ENCODE data around the gene PROSER1.
A peak's percentile ranks its signal among the peaks of the same experiment; 100 is the strongest.
"Not testable (repeated sequence)": the region's sequence is repeated elsewhere in the genome, so short reads cannot be mapped to it uniquely, and the experiment has no call there.

Gene PROSER1

DNA sequence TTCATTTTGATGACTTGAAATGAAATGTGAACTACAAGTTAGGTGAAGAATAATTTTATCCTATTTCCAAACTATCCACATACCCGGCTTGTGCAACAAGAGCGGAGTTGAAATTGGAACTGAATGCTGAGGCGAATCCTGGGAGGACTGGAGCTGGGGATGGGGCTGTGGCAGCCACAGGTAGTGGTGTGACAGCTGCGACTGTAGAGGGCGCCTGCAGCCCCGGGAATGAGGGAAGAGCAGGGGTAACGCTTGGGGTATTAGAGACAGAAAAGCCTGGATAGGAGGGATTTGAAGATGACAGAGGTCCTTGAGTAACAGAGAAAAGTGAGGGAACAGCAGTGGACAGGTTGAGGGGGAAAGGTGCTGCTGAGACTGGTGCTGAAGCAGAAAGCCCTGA is 25.3 kb downstream of the PROSER1 start:
- peak; percentile 7 for DNase-seq (ENCODE audit: low read depth)
- TF ChIP-seq, protein P1, sequence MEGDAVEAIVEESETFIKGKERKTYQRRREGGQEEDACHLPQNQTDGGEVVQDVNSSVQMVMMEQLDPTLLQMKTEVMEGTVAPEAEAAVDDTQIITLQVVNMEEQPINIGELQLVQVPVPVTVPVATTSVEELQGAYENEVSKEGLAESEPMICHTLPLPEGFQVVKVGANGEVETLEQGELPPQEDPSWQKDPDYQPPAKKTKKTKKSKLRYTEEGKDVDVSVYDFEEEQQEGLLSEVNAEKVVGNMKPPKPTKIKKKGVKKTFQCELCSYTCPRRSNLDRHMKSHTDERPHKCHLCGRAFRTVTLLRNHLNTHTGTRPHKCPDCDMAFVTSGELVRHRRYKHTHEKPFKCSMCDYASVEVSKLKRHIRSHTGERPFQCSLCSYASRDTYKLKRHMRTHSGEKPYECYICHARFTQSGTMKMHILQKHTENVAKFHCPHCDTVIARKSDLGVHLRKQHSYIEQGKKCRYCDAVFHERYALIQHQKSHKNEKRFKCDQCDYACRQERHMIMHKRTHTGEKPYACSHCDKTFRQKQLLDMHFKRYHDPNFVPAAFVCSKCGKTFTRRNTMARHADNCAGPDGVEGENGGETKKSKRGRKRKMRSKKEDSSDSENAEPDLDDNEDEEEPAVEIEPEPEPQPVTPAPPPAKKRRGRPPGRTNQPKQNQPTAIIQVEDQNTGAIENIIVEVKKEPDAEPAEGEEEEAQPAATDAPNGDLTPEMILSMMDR (IDR thresholded peaks at IDR 0.05; ENCODE audit: low read depth, low read length), result peak; percentile 21
- TF ChIP-seq MYC (IDR thresholded peaks at IDR 0.05; ENCODE audit: low read depth, low read length) (no peak), POLR2A (IDR thresholded peaks at IDR 0.05; ENCODE audit: extremely low read depth, insufficient read length) (no peak)
- TF ChIP-seq, protein P2, sequence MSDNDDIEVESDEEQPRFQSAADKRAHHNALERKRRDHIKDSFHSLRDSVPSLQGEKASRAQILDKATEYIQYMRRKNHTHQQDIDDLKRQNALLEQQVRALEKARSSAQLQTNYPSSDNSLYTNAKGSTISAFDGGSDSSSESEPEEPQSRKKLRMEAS (IDR thresholded peaks at IDR 0.05; ENCODE audit: low read depth, low read length), result no peak

DNA sequence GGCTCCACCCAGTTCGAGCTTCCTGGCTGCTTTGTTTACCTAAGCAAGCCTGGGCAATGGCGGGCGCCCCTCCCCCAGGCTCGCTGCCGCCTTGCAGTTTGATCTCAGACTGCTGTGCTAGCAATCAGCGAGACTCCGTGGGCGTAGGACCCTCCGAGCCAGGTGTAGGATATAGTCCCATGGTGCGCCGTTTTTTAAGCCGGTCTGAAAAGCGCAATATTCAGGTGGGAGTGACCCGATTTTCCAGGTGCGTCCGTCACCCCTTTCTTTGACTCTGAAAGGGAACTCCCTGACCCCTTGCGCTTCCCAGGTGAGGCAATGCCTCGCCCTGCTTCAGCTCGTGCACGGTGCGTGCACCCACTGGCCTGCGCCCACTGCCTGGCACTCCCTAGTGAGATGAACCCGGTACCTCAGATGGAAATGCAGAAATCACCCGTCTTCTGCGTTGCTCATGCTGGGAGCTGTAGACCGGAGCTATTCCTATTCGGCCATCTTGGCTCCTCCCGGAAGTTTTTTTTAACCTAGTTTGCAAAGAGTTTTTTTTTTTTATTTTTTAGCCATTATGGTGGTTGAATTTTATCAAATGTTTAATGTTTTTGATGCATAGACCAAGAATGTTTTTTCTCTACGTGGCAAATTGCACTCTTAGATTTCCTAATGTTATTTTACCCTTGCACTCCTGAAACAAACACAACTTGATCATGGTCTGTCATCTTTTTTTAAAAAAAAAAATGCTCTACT is 31.3 kb downstream of the PROSER1 start:
- DNase-seq (ENCODE audit: low read depth); H3K4me3 ChIP-seq (ENCODE audit: low read depth, low read length): not testable (repeated sequence)

More for the DNA sequence above, 25.3 kb downstream of the PROSER1 start:
- no peak overlapping the region for H3K4me3 ChIP-seq (ENCODE audit: low read depth, low read length)

DNA sequence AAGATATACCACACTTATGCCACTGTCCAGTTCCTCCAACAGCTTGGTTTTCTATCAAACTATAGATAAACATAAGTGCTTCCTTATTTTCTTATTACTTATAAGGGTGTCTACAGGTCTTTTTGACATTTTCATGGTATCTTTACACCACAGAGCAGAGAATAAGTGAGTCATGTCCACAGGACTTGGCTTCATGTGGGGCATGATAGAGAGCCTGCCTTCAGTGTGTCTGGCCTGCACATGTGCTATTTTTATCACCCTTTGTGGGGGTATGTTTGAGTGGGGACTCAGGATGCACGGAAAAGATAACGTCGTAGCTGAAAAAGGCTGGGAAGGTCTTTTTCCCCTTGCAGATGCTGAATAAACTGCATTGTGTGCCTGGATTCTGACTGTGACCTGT is 39.1 kb downstream of the PROSER1 start:
- no peak for TF ChIP-seq MYC (IDR thresholded peaks at IDR 0.05; ENCODE audit: low read depth, low read length)
- TF ChIP-seq, protein P1 (IDR thresholded peaks at IDR 0.05; ENCODE audit: low read depth, low read length), result no peak
- TF ChIP-seq, protein P2 (IDR thresholded peaks at IDR 0.05; ENCODE audit: low read depth, low read length), result no peak
- TF ChIP-seq POLR2A (IDR thresholded peaks at IDR 0.05; ENCODE audit: extremely low read depth, insufficient read length), result no peak
- DNase-seq (ENCODE audit: low read depth), result no peak
- no peak overlapping the region for H3K4me3 ChIP-seq (ENCODE audit: low read depth, low read length)

DNA sequence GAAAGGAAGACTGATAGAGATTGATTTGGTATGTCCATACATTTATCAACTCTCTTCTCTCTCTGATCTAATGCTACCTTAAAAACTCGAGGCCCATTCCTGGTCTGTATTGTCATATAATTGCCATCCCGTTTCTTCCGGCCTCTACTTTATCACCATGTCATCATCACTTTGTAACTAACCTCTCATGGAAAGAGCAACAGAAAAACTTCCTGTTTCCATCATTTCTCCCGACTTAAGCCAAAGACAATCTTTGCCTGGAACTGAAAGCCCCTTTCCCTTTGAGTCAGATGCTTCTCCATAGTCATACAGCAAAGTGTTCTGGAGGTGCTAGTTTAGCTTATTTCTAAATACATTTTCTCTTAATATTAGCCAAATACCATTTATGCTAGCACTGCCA is 44.5 kb downstream of the PROSER1 start:
- TF ChIP-seq, protein P1 (IDR thresholded peaks at IDR 0.05; ENCODE audit: low read depth, low read length), result no peak
- TF ChIP-seq, protein P2 (IDR thresholded peaks at IDR 0.05; ENCODE audit: low read depth, low read length), result no peak
- no peak for TF ChIP-seq MYC (IDR thresholded peaks at IDR 0.05; ENCODE audit: low read depth, low read length)
- TF ChIP-seq POLR2A (IDR thresholded peaks at IDR 0.05; ENCODE audit: extremely low read depth, insufficient read length), result no peak
- H3K4me3 ChIP-seq (ENCODE audit: low read depth, low read length), result no peak overlapping the region
- no peak for DNase-seq (ENCODE audit: low read depth)

- DNase-seq (ENCODE audit: low read depth), result no peak
- TF ChIP-seq MYC (IDR thresholded peaks at IDR 0.05; ENCODE audit: low read depth, low read length) (no peak), POLR2A (IDR thresholded peaks at IDR 0.05; ENCODE audit: extremely low read depth, insufficient read length) (no peak)
- TF ChIP-seq, protein P2 (IDR thresholded peaks at IDR 0.05; ENCODE audit: low read depth, low read length), result no peak
- TF ChIP-seq, protein P1 (IDR thresholded peaks at IDR 0.05; ENCODE audit: low read depth, low read length), result no peak
- no peak within 1 kb of the TSS for H3K4me3 ChIP-seq (ENCODE audit: low read depth, low read length)
Observed at GRCh38 chr13:38990693-38991092, 47.2 kb downstream of the PROSER1 start, which contains the start of gene STOML3. TSS of gene STOML3 (minus strand) at chr13:38990831. CDS start at chr13:38990721, 110 bp downstream.

- no peak for DNase-seq (ENCODE audit: low read depth)
- TF ChIP-seq POLR2A (IDR thresholded peaks at IDR 0.05; ENCODE audit: extremely low read depth, insufficient read length), result no peak
- no peak for TF ChIP-seq MYC (IDR thresholded peaks at IDR 0.05; ENCODE audit: low read depth, low read length)
- TF ChIP-seq, protein P1 (IDR thresholded peaks at IDR 0.05; ENCODE audit: low read depth, low read length), result no peak
- TF ChIP-seq, protein P2 (IDR thresholded peaks at IDR 0.05; ENCODE audit: low read depth, low read length), result no peak
Observed at GRCh38 chr13:38981096-38981495, 56.8 kb downstream of the PROSER1 start.

More at GRCh38 chr13:38981096-38981495, 56.8 kb downstream of the PROSER1 start:
- H3K4me3 ChIP-seq (ENCODE audit: low read depth, low read length), result no peak overlapping the region

Data from NB4 (cell line).